Natural killer cell (primary cell): ENCODE results near the gene STT3B. TPM values are rescaled to one million over a fixed set of nuclear protein-coding genes. Genes with fewer than 3 reads are reported as not detected.

Source experiments
- ATAC-seq, 3 donors: fragments of 150-1000 bp in 2 of 3; fragments of 200-7000 bp in 1 of 3; cut with Tn5 transposase; 1 replicate in 1 of 3; 2 replicates in 2 of 3; pipeline ENCODE4 v1.10.0; 2021; ENCODE audit warnings: mild to moderate bottlenecking in 2 of 3, moderate library complexity in 2 of 3
- DNase-seq, 2 donors: peaks; one replicate each; pipeline versions ENCODE4 v3.0.0 to v3.0.0-alpha.2; 2013 to 2021; ENCODE audit warnings: mixed read lengths in 1 of 2
- H3K27ac ChIP-seq: one replicate; pipeline ENCODE4 v1.5.1; 2013; ENCODE audit warnings: mild to moderate bottlenecking, low read length
- H3K27me3 ChIP-seq: one replicate; pipeline ENCODE4 v1.6.1; 2013; ENCODE audit warnings: low read length; ENCODE audit not compliant: control insufficient read depth, insufficient read depth
- H3K36me3 ChIP-seq: one replicate; pipeline ENCODE4 v1.6.1; 2013; ENCODE audit warnings: low read length; ENCODE audit not compliant: control insufficient read depth, insufficient read depth
- H3K4me1 ChIP-seq: one replicate; pipeline ENCODE4 v1.6.1; 2013; ENCODE audit warnings: low read length; ENCODE audit not compliant: control insufficient read depth, insufficient read depth
- H3K4me3 ChIP-seq: one replicate; pipeline ENCODE4 v1.5.1; 2013; ENCODE audit warnings: low read length
- H3K9me3 ChIP-seq: one replicate; pipeline ENCODE4 v1.6.1; 2013; ENCODE audit warnings: low read length; ENCODE audit not compliant: control insufficient read depth, insufficient read depth
- H3K27ac Mint-ChIP-seq, 2 donors: one replicate each; pipeline ENCODE4 v1.8.0; 2022; ENCODE audit warnings: mild to moderate bottlenecking in 2 of 2, mixed read lengths in 2 of 2, moderate library complexity in 1 of 2
- H3K27me3 Mint-ChIP-seq, 2 donors: one replicate each; pipeline ENCODE4 v1.8.0; 2022; ENCODE audit warnings: low read depth in 2 of 2, mixed read lengths in 2 of 2
- H3K36me3 Mint-ChIP-seq: one replicate; pipeline ENCODE4 v1.8.0; 2022; ENCODE audit warnings: mixed read lengths
- H3K4me1 Mint-ChIP-seq, 2 donors: one replicate each; pipeline ENCODE4 v1.8.0; 2022; ENCODE audit warnings: mixed read lengths in 2 of 2
- H3K4me3 Mint-ChIP-seq: one replicate; pipeline ENCODE4 v1.8.0; 2022; ENCODE audit warnings: mild to moderate bottlenecking, moderate library complexity, mixed read lengths
- H3K9me3 Mint-ChIP-seq, 2 donors: one replicate each; pipeline ENCODE4 v1.8.0; 2022; ENCODE audit warnings: mixed read lengths in 2 of 2
- WGBS: methylation state at CpG from one replicate; pipeline ENCODE4 v1.1.7; 2013; ENCODE audit warnings: missing lambda C conversion rate; ENCODE audit not compliant: insufficient coverage; 5-methylcytosine and 5-hydroxymethylcytosine counted together
- intact Hi-C: fragments of 100-400 bp; cut with micrococcal nuclease; formaldehyde crosslinking; loops from one replicate; pipeline ENCODE4 v1.14.2; 2022
- total RNA-seq, 4 donors: library from RNA; stranded (reverse); fragments of 120-200 nt in 1 of 4; gene quantifications; one replicate each; pipeline versions ENCODE4 v1.2.3 to v1.2.4, GENCODE V29; 2013 to 2022
- TF ChIP-seq, protein P1 (sequence below): fragments of 200-600 bp; IDR thresholded peaks from one replicate; pipeline ENCODE4 v1.8.0; 2022; ENCODE audit warnings: antibody characterized with exemption

Gene STT3B
- total RNA-seq, 3 donors from 2014 or later (not counting 1 experiment from before 2014, with no cell fraction given) = 83.4 to 132 (median 99.0) TPM

DNA sequence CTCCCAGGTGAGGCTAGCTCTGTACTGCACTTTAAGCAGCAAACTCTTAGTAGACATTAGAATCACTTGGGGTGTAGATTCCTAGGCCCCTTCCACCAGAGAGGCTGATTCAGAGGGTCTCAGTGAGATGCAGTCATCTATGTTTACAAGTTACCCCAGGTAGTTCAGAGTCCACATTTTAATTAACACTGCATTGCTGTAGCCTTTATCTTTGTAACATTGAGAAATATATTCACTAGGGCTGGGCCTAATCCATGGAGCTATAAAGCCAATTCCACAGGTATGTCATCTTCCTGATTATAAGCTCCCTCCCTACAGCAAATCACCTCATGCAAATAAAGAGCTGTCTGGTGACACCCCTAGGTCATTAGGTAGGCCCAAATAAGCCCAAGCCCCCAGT, 39.6 kb upstream of the STT3B start:
- Histone ChIP-seq H3K36me3 (no peaks in the 10 kb centered on the region), H3K4me1 (no peaks in the 10 kb centered on the region), H3K27me3 (no peaks in the 10 kb centered on the region), H3K9me3 (peaks cover 4% of the 10 kb centered on the region), H3K4me3 (no peak overlapping the region), H3K27ac (no peak overlapping the region)
- no peak overlapping the region for H3K4me3 Mint-ChIP-seq
- no peaks in the 10 kb centered on the region for H3K4me1 Mint-ChIP-seq
- DNase-seq (no peak), ATAC-seq (no peak)
- peaks cover 4 to 11% of the 10 kb centered on the region in 2 donors for H3K27me3 Mint-ChIP-seq
- no peaks in the 10 kb centered on the region for H3K36me3 Mint-ChIP-seq
- no peaks in the 10 kb centered on the region for H3K9me3 Mint-ChIP-seq
- TF ChIP-seq, protein P1, sequence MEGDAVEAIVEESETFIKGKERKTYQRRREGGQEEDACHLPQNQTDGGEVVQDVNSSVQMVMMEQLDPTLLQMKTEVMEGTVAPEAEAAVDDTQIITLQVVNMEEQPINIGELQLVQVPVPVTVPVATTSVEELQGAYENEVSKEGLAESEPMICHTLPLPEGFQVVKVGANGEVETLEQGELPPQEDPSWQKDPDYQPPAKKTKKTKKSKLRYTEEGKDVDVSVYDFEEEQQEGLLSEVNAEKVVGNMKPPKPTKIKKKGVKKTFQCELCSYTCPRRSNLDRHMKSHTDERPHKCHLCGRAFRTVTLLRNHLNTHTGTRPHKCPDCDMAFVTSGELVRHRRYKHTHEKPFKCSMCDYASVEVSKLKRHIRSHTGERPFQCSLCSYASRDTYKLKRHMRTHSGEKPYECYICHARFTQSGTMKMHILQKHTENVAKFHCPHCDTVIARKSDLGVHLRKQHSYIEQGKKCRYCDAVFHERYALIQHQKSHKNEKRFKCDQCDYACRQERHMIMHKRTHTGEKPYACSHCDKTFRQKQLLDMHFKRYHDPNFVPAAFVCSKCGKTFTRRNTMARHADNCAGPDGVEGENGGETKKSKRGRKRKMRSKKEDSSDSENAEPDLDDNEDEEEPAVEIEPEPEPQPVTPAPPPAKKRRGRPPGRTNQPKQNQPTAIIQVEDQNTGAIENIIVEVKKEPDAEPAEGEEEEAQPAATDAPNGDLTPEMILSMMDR = no peak
- H3K27ac Mint-ChIP-seq = no peak overlapping the region
- intact Hi-C loops = no loop called here

DNA sequence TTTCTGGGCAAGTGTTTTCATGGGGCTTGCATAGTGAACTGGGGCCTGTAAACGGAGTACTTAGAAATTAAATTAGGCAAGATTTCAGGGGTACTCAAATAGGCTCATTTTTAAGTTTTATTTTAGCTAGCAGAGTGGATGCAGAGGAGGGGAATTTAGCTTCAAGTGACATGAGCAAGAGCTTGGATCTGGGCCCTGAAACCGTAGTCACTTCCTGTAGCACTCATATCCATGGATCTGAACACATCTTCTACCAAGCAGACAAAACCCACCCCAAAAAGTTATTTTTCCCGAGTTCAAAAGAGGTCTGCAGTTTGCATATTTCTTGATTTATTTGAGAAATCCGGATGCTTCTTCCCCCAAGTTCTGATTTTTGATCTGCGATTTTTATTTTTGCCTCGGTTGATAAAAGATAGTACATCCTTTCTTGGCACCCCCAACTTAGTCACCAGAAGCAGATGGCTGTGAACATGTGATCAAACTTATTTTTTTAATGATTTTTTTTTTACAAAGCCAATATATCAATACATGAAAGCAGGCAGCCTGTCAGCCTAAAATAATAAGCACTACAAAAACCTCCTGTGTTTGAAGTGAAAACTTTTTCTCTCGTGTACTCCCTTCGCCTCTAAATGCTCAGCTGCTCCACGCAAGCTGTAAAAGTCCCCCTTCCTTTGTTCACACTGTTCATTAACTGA, 36.6 kb upstream of the STT3B start:
- TF ChIP-seq, protein P1 = no peak
- Mint-ChIP-seq H3K36me3 (no peaks in the 10 kb centered on the region), H3K27ac (no peak overlapping the region), H3K9me3 (no peaks in the 10 kb centered on the region), H3K4me1 (no peaks in the 10 kb centered on the region), H3K4me3 (no peak overlapping the region), H3K27me3 (peaks cover 13 to 19% of the 10 kb centered on the region in 2 donors)
- Histone ChIP-seq H3K4me3 (no peak overlapping the region), H3K27ac (no peak overlapping the region), H3K4me1 (no peaks in the 10 kb centered on the region), H3K36me3 (no peaks in the 10 kb centered on the region), H3K9me3 (no peaks in the 10 kb centered on the region), H3K27me3 (peaks cover 4% of the 10 kb centered on the region)
- no peak for ATAC-seq
- no peak for DNase-seq
- intact Hi-C loops = no loop called here
- 94% methylated on average over 9 of the region's 9 CpGs for WGBS

DNA sequence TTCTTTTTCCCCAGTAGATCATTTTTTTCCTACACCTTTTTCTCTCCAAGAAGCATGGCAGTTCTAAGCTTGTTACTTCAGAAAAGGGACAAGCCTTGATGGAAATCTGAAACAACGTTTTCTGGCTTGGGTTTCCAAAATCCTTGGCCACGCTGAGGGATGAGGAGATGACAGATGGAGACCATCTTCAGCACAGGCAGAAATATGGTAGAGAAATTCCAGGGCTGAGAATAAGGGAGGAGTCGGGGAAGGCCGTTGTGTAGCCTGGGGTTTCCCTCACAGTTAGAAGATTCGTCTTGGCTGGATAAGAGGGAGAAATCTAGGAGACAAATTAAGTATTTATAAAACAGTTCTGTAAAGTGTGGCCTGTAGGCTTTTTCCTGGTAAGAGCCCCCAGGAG, 33.9 kb upstream of the STT3B start:
- TF ChIP-seq, protein P1 = no peak
- 93% methylated on average over 5 of the region's 5 CpGs for WGBS
- Histone ChIP-seq H3K27me3 (peaks cover 4% of the 10 kb centered on the region), H3K4me1 (peaks cover 11% of the 10 kb centered on the region), H3K36me3 (no peaks in the 10 kb centered on the region), H3K9me3 (no peaks in the 10 kb centered on the region), H3K27ac (no peak overlapping the region), H3K4me3 (no peak overlapping the region)
- intact Hi-C loops = no loop called here
- peaks cover 14 to 19% of the 10 kb centered on the region in 2 donors for H3K27me3 Mint-ChIP-seq
- no peak for DNase-seq
- peaks cover 16 to 20% of the 10 kb centered on the region in 2 donors for H3K4me1 Mint-ChIP-seq
- H3K9me3 Mint-ChIP-seq = no peaks in the 10 kb centered on the region
- H3K4me3 Mint-ChIP-seq = no peak overlapping the region
- no peak overlapping the region for H3K27ac Mint-ChIP-seq
- no peaks in the 10 kb centered on the region for H3K36me3 Mint-ChIP-seq
- ATAC-seq = no peak

- peaks cover 20 to 21% of the 10 kb centered on the region in 2 donors for H3K4me1 Mint-ChIP-seq
- no peaks in the 10 kb centered on the region for H3K36me3 Mint-ChIP-seq
- no peak overlapping the region for H3K27ac ChIP-seq
- WGBS = 99% methylated on average over 3 of the region's 3 CpGs
- peaks cover 11% of the 10 kb centered on the region for H3K4me1 ChIP-seq
- H3K36me3 ChIP-seq = no peaks in the 10 kb centered on the region
- TF ChIP-seq, protein P1 = no peak
- H3K27me3 ChIP-seq = peaks cover 4% of the 10 kb centered on the region
- H3K27me3 Mint-ChIP-seq = peaks cover 14 to 19% of the 10 kb centered on the region in 2 donors
- no peak overlapping the region for H3K4me3 Mint-ChIP-seq
- no peaks in the 10 kb centered on the region for H3K9me3 Mint-ChIP-seq
- H3K9me3 ChIP-seq = no peaks in the 10 kb centered on the region
- no peak overlapping the region for H3K27ac Mint-ChIP-seq
- intact Hi-C loops = no loop called here
- no peak for DNase-seq
- no peak for ATAC-seq
- H3K4me3 ChIP-seq = no peak overlapping the region
Measured at GRCh38 chr3:31499281-31499680, 33.4 kb upstream of the STT3B start.
